H1 (cell line): ENCODE results near the gene SPATA16. TPM values are rescaled to one million over a fixed set of nuclear protein-coding genes. Genes with fewer than 3 reads are reported as not detected.

ENCODE experiments used
- BACH1 ChIP-seq: IDR thresholded peaks from 2 replicates; pipeline ENCODE4 v1.6.1; 2012; ENCODE audit warnings: low read length, improper control_type of control experiment
- CHD7 ChIP-seq: fragments of 300-600 bp; sonication (generic); IDR thresholded peaks from 2 replicates; pipeline ENCODE4 v1.7.1; 2012; ENCODE audit warnings: low read length, moderate library complexity, mild to moderate bottlenecking, inconsistent platforms; ENCODE audit not compliant: insufficient replicate concordance
- EGR1 ChIP-seq: IDR thresholded peaks from 2 replicates; pipeline ENCODE4 v1.6.1; 2011; ENCODE audit warnings: low read depth, low read length, borderline replicate concordance
- KDM5A ChIP-seq: fragments of 200-600 bp; IDR thresholded peaks from 2 replicates; pipeline ENCODE4 v1.7.1; 2012; ENCODE audit warnings: mild to moderate bottlenecking, low read length, inconsistent platforms, mixed read lengths
- NANOG ChIP-seq: IDR thresholded peaks from 2 replicates; pipeline ENCODE4 v1.6.1; 2011; ENCODE audit warnings: low read length, low read depth, mild to moderate bottlenecking, inconsistent platforms; ENCODE audit not compliant: insufficient read depth, poor library complexity, severe bottlenecking
- POLR2A ChIP-seq, 2 experiments: IDR thresholded peaks; 1 replicate in 1 of 2; 2 replicates in 1 of 2; pipeline ENCODE4 v1.6.1; 2011; ENCODE audit warnings: low read depth in 2 of 2, low read length in 2 of 2, mild to moderate bottlenecking in 2 of 2; ENCODE audit errors: control extremely low read depth in 1 of 2
- RXRA ChIP-seq: IDR thresholded peaks from 2 replicates; pipeline ENCODE4 v1.6.1; 2011; ENCODE audit warnings: low read depth, mild to moderate bottlenecking, low read length, moderate library complexity; ENCODE audit not compliant: insufficient read depth
- SIN3A ChIP-seq, 2 experiments: IDR thresholded peaks in 1 of 2; conservative IDR thresholded peaks in 1 of 2; 2 replicates each; pipeline ENCODE4 v1.6.1; 2011 to 2012; ENCODE audit warnings: low read length in 2 of 2, improper control_type of control experiment in 1 of 2, low read depth in 1 of 2, mild to moderate bottlenecking in 1 of 2
- SP2 ChIP-seq: IDR thresholded peaks from 2 replicates; pipeline ENCODE4 v1.6.1; 2012; ENCODE audit warnings: mild to moderate bottlenecking, low read length, inconsistent platforms
- SP4 ChIP-seq: IDR thresholded peaks from 2 replicates; pipeline ENCODE4 v1.6.1; 2012; ENCODE audit warnings: low read length, inconsistent platforms
- SRF ChIP-seq: IDR thresholded peaks from 2 replicates; pipeline ENCODE4 v1.6.1; 2011; ENCODE audit warnings: mild to moderate bottlenecking, low read depth, low read length, moderate library complexity
- SUZ12 ChIP-seq: fragments of 200-600 bp; sonication (generic); IDR thresholded peaks from 2 replicates; pipeline ENCODE4 v1.6.1; 2012; ENCODE audit warnings: mild to moderate bottlenecking, inconsistent platforms, low read length, moderate library complexity, mixed read lengths
- polyA plus RNA-seq, 7 experiments: library from polyadenylated mRNA; depleted of rRNA in 3 of 7; stranded (reverse) in 5 of 7; unstranded in 2 of 7; fragments of >200 nt in 5 of 7; fragments of 200-250 nt in 2 of 7; gene quantifications; 1 replicate in 5 of 7; 2 replicates in 1 of 7; 4 replicates in 1 of 7; pipeline versions ENCODE4 v1.2.1 to v1.2.3, GENCODE V29; 2011 to 2013; ENCODE audit warnings: missing spikeins in 2 of 7, mixed read lengths in 2 of 7
- total RNA-seq: library from RNA; stranded (reverse); fragmentation: NEBNext Ultra II Directional; extraction: Animal tissue kit (Norgen Biotek cat#: 25700); gene quantifications from 2 replicates; pipeline ENCODE4 v1.2.1, GENCODE V29; 2021

Gene SPATA16
- total and polyA plus RNA-seq, 2 of the 8 experiments (the other 6 are each of a cell fraction or from before 2014, with no cell fraction given): 0.05 to 2.7 TPM

DNA sequence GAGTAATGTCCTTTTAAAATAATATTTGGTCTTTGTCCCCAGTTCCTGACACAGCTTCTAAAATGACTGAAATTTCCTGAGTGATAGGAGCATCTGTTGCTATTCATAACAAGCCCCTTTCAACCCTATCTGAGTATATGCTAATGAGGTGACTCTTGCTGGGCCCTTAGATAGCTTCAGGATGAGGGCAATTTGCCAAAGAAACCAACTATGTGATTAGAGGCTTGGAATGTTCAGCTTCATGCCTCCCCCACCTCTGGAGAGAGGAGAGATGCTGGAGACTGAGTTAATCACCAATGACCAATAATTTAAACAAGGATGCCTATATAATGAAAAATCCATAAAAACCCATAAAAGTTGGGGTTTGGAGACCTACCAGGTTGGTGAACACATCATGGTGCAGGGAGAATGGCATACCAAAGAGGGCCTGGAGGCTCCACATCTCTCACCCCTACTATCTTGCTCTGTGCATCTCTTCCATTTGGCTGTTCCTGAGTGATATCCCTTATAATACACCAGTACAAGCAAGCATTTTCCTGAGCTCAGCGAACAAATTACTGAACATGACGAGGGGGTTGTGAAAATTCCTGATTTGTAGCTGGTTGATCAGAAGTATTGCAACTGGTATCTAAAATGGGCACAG is 201.3 kb downstream of the SPATA16 start (continued):
- TF ChIP-seq CHD7 (no peak), SIN3A (conservative IDR thresholded peaks at IDR 0.05 in 1 of 2, IDR thresholded peaks at IDR 0.05 in 1 of 2; ENCODE audit: low read depth in 1 of 2, low read length in 2 of 2) (no peak), NANOG (no peak), BACH1 (no peak), KDM5A (no peak), SUZ12 (no peak), SRF (no peak), RXRA (no peak), POLR2A (IDR thresholded peaks at IDR 0.05; ENCODE audit: control extremely low read depth in 1 of 2, low read depth in 2 of 2, low read length in 2 of 2) (no peak), SP2 (no peak), SP4 (no peak), EGR1 (no peak)
